GM23248 (cell line): ENCODE data around the gene NOTUM. TPM values are rescaled to one million over a fixed set of nuclear protein-coding genes. Genes with fewer than 3 reads are reported as not detected.

Source experiments
- DNase-seq: peaks from one replicate; pipeline ENCODE4 v3.0.0-alpha.2; 2015
- H2AFZ ChIP-seq: fragments of 200-600 bp; sonication (generic); 2 replicates; pipeline ENCODE4 v1.6.1; 2016; ENCODE audit warnings: antibody characterized with exemption
- H3F3A ChIP-seq: fragments of 200-600 bp; sonication (generic); 2 replicates; pipeline ENCODE4 v1.6.1; 2016; ENCODE audit warnings: mild to moderate bottlenecking, antibody characterized with exemption, mixed run types; ENCODE audit not compliant: insufficient read depth
- H3K27ac ChIP-seq: fragments of 200-600 bp; sonication (generic); 2 replicates; pipeline ENCODE4 v1.5.1; 2016; ENCODE audit warnings: mild to moderate bottlenecking
- H3K27me3 ChIP-seq: fragments of 200-600 bp; sonication (generic); replicated peaks from 2 replicates; pipeline ENCODE4 v1.6.1; 2016; ENCODE audit warnings: mild to moderate bottlenecking; ENCODE audit not compliant: insufficient read depth
- H3K36me3 ChIP-seq: fragments of 200-600 bp; sonication (generic); 2 replicates; pipeline ENCODE4 v1.6.1; 2016; ENCODE audit warnings: low read depth, mild to moderate bottlenecking
- H3K4me1 ChIP-seq: fragments of 200-600 bp; sonication (generic); 2 replicates; pipeline ENCODE4 v1.6.1; 2016; ENCODE audit warnings: mild to moderate bottlenecking; ENCODE audit not compliant: insufficient read depth
- H3K4me2 ChIP-seq: fragments of 200-600 bp; sonication (generic); one replicate; pipeline ENCODE4 v1.6.1; 2016; ENCODE audit warnings: mild to moderate bottlenecking; ENCODE audit not compliant: unreplicated experiment
- H3K4me3 ChIP-seq: fragments of 200-600 bp; sonication (generic); 2 replicates; pipeline ENCODE4 v1.5.1; 2016; ENCODE audit warnings: mild to moderate bottlenecking
- H3K79me2 ChIP-seq: fragments of 200-600 bp; sonication (generic); 2 replicates; pipeline ENCODE4 v1.6.1; 2016; ENCODE audit warnings: mild to moderate bottlenecking; ENCODE audit not compliant: insufficient read depth
- H3K9ac ChIP-seq: fragments of 200-600 bp; sonication (generic); 2 replicates; pipeline ENCODE4 v1.6.1; 2016; ENCODE audit warnings: mild to moderate bottlenecking
- H3K9me2 ChIP-seq: fragments of 200-600 bp; sonication (generic); 2 replicates; pipeline ENCODE4 v1.6.1; 2016; ENCODE audit warnings: mixed run types, mild to moderate bottlenecking, moderate library complexity; ENCODE audit not compliant: insufficient read depth
- H3K9me3 ChIP-seq: fragments of 200-600 bp; sonication (generic); one replicate; pipeline ENCODE4 v1.6.1; 2017; ENCODE audit warnings: low read depth
- H4K20me1 ChIP-seq: fragments of 200-600 bp; sonication (generic); 2 replicates; pipeline ENCODE4 v1.6.0; 2016; ENCODE audit not compliant: insufficient read depth
- EZH2 ChIP-seq: fragments of 200-600 bp; sonication (generic); IDR thresholded peaks from 2 replicates; pipeline ENCODE4 v1.6.1; 2018; ENCODE audit warnings: antibody characterized with exemption, mild to moderate bottlenecking; ENCODE audit not compliant: insufficient read depth, poor library complexity, severe bottlenecking
- EZH2phosphoT487 ChIP-seq: fragments of 200-600 bp; sonication (generic); IDR thresholded peaks from 2 replicates; pipeline ENCODE4 v1.6.1; 2018; ENCODE audit warnings: antibody characterized with exemption, moderate library complexity, mild to moderate bottlenecking, low read depth; ENCODE audit not compliant: insufficient read depth
- WGBS, 2 experiments: methylation state at CpG; one replicate each; pipeline ENCODE4 v1.1.6; 2015 to 2017; ENCODE audit warnings: low lambda C conversion rate in 2 of 2, low coverage in 1 of 2; ENCODE audit errors: missing lambda C conversion rate in 2 of 2; 5-methylcytosine and 5-hydroxymethylcytosine counted together
- in situ Hi-C: fragments of 300-500 bp; cut with MboI; formaldehyde crosslinking; loops from 2 replicates; pipeline ENCODE4 v1.15.0; 2020
- polyA plus RNA-seq: library from polyadenylated mRNA; unstranded; fragments of >200 nt; fragmentation: Nextera tagmentation; extraction: Ambion mirVana; gene quantifications from 2 replicates; pipeline ENCODE4 v1.2.1, GENCODE V29; 2016
- total RNA-seq: library from RNA; depleted of rRNA; stranded (reverse); fragments of >200 nt; shearing (Covaris generic); gene quantifications from 2 replicates; pipeline ENCODE4 v1.2.3, GENCODE V29; 2014

Gene NOTUM
- total and polyA plus RNA-seq, 2 experiments from 2014 or later, result not detected

DNA sequence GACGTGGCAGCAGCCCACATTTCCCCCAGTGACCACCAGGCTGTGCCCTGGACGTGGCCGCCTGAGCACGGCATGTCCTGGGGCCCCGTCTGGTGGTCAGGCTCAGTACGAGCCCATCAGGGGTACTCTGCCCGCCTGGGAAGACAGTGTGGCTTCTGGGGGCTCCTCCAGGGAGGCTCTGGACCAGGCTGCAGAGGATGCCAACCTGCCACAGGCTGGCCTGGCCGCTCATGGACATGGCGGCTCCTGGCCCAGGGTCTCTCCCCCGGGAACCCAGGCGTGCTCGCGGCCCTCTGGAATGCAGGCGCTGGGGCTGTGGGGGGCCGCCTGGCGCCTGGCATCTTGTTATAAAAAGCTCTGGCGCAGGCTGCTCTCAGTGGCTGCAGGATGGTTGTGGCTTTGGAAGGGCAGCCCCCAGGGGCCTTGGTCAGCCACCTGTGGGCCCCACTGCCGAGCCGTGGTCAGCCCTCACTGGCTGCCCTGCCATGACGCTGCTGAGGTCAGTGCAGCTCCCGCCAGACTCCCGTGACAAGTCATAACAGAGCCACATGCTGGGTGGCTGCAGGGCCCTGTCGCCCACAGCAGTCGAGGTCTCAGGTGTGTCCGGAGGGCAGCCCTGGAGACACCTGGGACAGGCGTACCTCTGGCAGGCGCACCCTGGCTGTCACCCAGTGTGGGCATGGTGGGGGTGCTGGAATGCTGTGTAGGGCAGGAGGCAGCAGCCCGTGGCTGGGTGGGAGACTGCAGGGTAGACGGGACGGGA lies 46.7 kb upstream of the NOTUM start:
- in situ Hi-C loops, result no loop called here
- Histone ChIP-seq H3K9ac (no peak overlapping the region), H3K27me3 (no peaks in the 10 kb centered on the region), H3K79me2 (no peaks in the 10 kb centered on the region), H2AFZ (no peak overlapping the region), H4K20me1 (no peaks in the 10 kb centered on the region), H3K36me3 (no peaks in the 10 kb centered on the region), H3K27ac (no peak overlapping the region), H3K9me3 (no peaks in the 10 kb centered on the region), H3F3A (peaks cover 4% of the 10 kb centered on the region), H3K9me2 (no peaks in the 10 kb centered on the region), H3K4me1 (peaks cover 27% of the 10 kb centered on the region), H3K4me2 (no peak overlapping the region), H3K4me3 (no peak overlapping the region)
- WGBS, 2 experiments, result 93 to 94% methylated on average over 30 of the region's 30 CpGs
- no peak for TF ChIP-seq EZH2phosphoT487
- TF ChIP-seq EZH2, result no peak
- no peak for DNase-seq

DNA sequence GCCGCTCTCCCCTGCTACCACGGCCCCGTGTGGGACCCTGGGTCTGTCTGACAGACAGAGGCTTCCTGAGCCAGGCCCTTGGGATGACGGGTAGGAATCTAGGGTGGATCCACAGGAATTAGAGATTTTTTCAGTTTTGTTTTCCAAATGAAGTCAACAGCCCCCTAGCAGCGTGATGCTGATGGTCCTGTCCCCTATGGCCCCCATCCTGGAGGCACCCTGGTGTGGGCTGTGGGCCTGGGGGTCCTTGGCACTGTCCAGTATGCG lies 46.2 kb upstream of the NOTUM start:
- DNase-seq, result no peak
- no peak overlapping the region for H2AFZ ChIP-seq

DNA sequence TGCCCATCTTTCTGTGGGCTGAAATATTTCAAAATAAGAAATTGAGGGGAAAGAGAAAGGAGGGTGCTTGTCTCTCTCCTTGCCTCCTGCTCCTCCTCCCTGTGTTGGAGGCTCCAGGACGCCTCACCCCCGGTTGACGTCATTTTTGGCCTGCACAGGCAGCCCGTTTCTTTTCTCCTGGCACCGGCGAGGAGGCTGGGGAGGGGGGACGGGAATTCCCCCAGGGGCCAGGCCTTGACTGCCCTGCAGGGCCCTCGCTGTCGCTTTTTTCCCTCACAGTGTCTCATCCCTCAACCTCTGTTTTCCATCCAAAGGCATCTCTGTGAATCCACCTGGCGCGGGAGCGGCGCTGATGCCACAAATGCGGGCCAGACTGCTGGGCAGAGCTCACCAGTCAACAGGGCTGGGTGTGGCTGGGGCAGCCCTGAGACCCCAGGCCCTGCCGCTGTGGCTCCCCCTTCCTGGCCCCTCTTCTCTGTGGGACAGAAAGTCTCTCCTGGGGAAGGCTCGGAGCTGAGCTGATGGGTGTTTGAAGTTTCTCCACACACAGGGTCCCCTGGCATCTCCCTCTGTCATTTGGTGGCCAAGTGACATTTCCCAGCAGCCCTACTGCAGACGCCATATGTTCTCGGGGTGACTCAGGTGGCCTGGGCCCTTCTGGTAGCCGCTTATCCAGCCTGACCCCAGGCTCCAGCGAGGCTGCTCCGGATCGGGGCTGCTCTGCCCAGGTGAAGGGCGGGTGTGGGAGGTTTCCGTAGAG lies 45.7 kb upstream of the NOTUM start:
- H3K4me1 ChIP-seq, result peaks cover 27% of the 10 kb centered on the region
- no peaks in the 10 kb centered on the region for H4K20me1 ChIP-seq
- H3K4me2 ChIP-seq, result no peak overlapping the region
- no peaks in the 10 kb centered on the region for H3K27me3 ChIP-seq
- no peak overlapping the region for H3K27ac ChIP-seq
- H3K9ac ChIP-seq, result no peak overlapping the region
- no peaks in the 10 kb centered on the region for H3K9me2 ChIP-seq
- no peak overlapping the region for H3K4me3 ChIP-seq
- TF ChIP-seq EZH2phosphoT487, result no peak
- TF ChIP-seq EZH2, result no peak
- WGBS, 2 experiments, result 56 to 64% methylated on average over 21 to 24 of the region's 24 CpGs
- H3K36me3 ChIP-seq, result no peaks in the 10 kb centered on the region
- no peaks in the 10 kb centered on the region for H3K9me3 ChIP-seq
- peaks cover 8% of the 10 kb centered on the region for H3F3A ChIP-seq
- H3K79me2 ChIP-seq, result no peaks in the 10 kb centered on the region
- peak; percentile 73 for DNase-seq
- in situ Hi-C loops, result no loop called here
- no peak overlapping the region for H2AFZ ChIP-seq

More for the DNA sequence above, 46.2 kb upstream of the NOTUM start:
- Histone ChIP-seq H3K9me2 (no peaks in the 10 kb centered on the region), H3K27me3 (no peaks in the 10 kb centered on the region), H3K9ac (no peak overlapping the region), H3K4me2 (no peak overlapping the region), H3K36me3 (no peaks in the 10 kb centered on the region), H3K4me3 (no peak overlapping the region), H3K4me1 (peaks cover 27% of the 10 kb centered on the region), H3K79me2 (no peaks in the 10 kb centered on the region), H3F3A (peaks cover 8% of the 10 kb centered on the region), H3K27ac (no peak overlapping the region), H3K9me3 (no peaks in the 10 kb centered on the region), H4K20me1 (no peaks in the 10 kb centered on the region)
- TF ChIP-seq EZH2, result no peak
- TF ChIP-seq EZH2phosphoT487, result no peak
- in situ Hi-C loops, result no loop called here
- WGBS, 2 experiments, result 73 to 80% methylated on average over 6 of the region's 6 CpGs

DNA sequence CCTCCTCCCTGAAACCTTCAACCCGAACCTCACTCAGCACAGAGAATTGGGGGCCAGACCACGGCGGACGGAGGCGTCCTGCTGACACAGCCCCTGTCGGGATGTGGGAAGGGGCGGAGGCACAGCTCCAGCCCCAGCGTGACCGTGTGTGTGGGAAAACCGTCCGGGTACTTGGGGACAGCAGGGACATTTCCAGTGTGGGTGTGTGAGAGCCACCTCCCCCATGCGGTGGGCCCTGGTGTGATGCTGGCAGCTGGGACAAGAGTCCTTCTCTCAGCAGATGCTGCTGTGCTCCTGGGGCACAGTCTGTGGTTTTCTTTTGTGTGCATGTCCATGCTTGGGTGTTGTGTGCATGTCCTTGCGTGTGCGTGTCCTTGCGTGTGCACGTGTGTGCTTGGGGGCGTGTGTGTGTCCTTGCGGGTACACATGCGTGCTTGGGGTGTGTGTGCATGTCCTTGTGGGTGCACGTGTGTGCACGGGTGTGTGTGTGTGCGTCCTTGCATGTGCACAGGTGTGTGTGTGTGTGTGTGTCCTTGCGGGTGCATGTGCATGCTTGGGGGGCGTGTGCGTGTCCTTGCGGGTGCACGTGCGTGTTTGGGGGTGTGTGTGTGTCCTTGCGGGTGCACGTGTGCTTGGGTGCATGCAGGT lies 44.8 kb upstream of the NOTUM start:
- H3K4me3 ChIP-seq, result no peak overlapping the region

More for the DNA sequence above, 44.8 kb upstream of the NOTUM start:
- H3K27ac ChIP-seq, result no peak overlapping the region
- H3K4me1 ChIP-seq, result peaks cover 27% of the 10 kb centered on the region
- peaks cover 8% of the 10 kb centered on the region for H3F3A ChIP-seq
- H3K9me3 ChIP-seq, result no peaks in the 10 kb centered on the region
- in situ Hi-C loops, result no loop called here
- no peak overlapping the region for H2AFZ ChIP-seq
- H3K36me3 ChIP-seq, result no peaks in the 10 kb centered on the region
- 84 to 85% methylated on average over 28 to 30 of the region's 30 CpGs for WGBS, 2 experiments
- no peak for DNase-seq
- no peaks in the 10 kb centered on the region for H3K9me2 ChIP-seq
- no peaks in the 10 kb centered on the region for H3K79me2 ChIP-seq
- H3K4me2 ChIP-seq, result no peak overlapping the region
- TF ChIP-seq EZH2phosphoT487, result no peak
- TF ChIP-seq EZH2, result no peak
- no peaks in the 10 kb centered on the region for H3K27me3 ChIP-seq
- no peak overlapping the region for H3K9ac ChIP-seq
- no peaks in the 10 kb centered on the region for H4K20me1 ChIP-seq
